Measurements from ENCODE around the gene CCDC170.

Gene CCDC170

GRCh38 chr6:151549790-151550189 lies 56.0 kb downstream of the CCDC170 start:
- DNase-seq: no peak

DNA sequence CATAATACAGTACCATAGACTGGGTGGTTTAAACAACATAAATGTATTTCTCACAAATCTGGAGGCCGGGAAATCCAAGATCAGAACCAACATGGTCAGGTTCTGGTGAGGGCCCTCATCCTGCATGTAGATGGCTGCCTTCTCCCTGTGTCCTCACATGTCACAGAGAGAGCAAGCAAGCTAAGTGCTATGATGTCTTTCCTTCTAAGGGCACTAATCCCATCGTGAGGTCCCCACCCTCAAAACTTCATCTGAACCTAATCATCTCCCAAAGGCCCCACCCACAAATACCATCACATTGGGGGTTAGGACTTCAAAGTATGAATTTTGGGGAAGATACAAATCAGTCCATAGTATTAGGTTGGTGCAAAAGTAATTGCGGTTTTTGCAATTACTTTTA lies 56.8 kb downstream of the CCDC170 start:
- no peak for DNase-seq

GRCh38 chr6:151551223-151551857 lies 57.5 kb downstream of the CCDC170 start:
- no peak for DNase-seq

DNA sequence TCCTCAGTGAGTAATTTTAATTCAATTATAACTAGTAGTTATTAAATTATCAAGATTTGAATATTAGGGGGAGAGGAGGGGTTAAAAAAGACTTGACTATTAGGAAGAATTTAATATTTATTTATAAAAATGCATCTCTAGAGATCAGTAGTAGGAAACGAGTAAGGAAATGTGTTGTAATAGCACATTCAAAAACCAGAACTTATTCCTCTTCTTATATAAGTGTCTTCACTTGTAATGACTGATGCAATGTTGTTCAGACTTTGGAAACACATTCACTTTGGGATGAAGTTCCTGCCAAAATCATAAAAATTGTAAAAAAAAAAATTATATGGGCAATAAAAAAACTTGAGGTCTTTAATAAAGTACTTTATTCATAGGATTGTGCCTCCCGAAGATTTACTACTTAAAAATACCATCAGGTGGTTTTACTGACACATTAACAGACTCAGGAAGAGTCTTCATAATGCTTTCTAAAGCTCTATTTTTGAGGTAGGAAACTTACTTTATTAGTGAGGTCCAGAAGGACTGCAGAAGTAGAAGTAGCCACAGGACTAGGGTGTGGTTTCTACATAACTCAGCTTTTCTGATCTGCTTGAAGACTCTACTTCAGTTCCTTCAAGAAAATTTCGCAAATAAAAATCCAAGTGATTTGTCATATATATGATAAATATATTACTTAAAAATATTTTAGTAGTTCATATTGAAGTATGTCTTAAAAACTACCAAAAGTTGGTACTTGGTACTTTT lies 59.8 kb downstream of the CCDC170 start:
- DNase-seq: no peak

GRCh38 chr6:151561238-151561637 lies 67.4 kb downstream of the CCDC170 start:
- DNase-seq: no peak

GRCh38 chr6:151564654-151565053 lies 70.8 kb downstream of the CCDC170 start:
- no peak for DNase-seq

DNA sequence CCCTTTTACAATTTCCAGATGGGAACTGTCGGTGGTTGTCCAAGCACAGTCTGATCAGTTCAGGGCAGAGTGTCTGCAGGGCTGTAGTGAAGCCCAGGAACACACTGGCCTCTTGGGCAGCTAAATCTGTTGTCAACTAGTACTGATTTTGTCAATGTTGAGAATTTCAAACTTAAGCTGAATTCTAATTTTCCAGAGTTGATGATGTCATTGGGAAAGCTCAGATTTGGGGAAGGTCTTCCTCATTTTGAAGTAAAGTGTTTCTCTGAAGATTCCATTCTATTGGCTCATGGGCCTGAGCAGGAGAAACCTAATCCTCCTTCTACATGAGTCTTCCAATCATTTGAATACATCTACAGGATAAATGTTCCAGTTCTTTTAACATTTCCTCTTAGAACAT lies 72.1 kb downstream of the CCDC170 start:
- DNase-seq: no peak

GRCh38 chr6:151566557-151566956 lies 72.7 kb downstream of the CCDC170 start:
- no peak for DNase-seq

DNA sequence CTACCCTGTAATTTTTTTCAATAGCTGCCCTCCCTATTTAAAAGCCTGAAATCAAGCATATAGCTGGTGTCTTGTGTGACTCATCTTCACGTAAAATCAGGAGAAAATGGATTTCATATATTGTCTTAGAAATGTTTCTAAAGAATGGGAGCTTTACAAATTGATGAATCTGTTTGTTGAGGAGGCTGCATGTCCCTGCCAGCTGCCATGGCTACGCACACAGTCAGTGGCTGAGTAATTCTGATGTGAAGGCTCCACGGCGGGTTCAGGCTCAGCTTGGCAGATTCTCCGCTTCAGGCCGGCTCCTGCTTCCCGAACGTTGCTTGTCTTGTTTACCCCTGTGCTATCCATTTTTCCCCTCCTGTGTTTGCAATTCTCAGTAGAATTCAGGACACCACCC lies 82.8 kb downstream of the CCDC170 start:
- no peak for DNase-seq

GRCh38 chr6:151577257-151577656 lies 83.4 kb downstream of the CCDC170 start:
- no peak for DNase-seq

DNA sequence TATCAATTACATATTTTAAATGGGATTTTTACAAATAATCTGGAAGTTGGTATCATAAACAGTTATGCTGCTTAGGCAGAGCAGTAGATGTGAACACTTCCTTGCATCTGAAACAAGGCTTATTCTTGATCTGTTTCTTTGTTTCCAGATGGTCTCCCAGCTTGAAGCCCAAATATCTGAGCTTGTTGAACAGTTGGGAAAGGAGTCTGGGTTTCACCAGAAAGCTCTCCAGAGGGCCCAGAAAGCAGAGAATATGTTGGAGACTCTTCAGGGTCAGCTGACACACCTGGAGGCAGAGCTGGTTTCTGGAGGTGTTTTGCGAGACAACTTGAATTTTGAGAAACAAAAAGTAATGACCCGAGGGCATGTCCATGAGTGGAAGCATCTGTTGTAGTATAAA lies 91.9 kb downstream of the CCDC170 start:
- DNase-seq: no peak

GRCh38 chr6:151589667-151590066 lies 95.8 kb downstream of the CCDC170 start:
- DNase-seq: no peak

DNA sequence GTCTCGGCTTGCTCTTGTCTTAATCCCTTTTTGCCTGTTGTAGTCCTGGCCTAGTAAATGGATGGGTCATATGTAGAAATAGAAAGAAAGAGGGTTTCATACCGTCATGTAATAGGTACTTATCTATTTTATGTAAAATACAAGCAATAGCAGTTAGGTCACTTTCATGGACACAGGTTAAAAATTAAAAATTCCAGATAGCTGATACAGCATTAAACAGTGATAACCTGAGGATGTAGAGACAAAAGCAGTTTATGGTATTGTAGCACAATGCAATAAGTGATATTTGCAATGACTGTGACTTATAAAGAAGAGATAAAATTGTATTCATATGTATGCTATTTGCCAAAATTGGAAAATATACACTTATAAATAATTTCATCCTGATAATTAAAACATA lies 96.9 kb downstream of the CCDC170 start:
- DNase-seq: no peak

DNA sequence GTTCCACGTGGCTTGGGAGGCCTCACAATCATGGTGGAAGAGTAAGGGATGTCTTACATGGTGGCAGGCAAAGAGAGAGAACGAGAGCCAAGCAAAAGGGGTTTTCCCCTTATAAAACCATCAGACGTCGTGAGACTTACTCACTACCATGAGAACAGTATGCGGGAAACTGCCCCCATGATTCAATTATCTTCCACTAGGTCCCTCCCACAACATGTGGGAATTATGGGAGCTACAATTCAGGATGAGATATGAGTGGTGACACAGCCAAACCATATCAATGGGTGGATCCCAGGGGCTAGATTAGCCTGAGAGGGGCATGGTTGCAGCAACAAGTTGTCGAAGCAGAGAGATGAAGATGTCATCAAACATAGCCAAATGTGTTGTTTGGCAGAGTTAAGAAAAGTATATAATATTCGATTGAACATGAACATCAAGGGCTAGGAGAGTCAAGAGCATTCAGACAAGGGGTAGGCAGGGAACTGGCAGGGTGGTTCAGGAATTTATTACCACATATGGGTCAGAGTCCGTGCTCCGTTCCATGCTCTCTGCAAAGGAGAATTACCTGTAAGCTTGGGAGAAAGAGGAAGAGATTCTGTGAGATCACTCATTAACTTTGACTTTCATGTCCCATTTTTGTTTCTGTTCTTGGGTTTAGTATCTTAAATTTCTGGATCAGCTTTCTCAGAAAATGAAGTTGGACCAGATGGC lies 98.8 kb downstream of the CCDC170 start:
- DNase-seq: no peak

DNA sequence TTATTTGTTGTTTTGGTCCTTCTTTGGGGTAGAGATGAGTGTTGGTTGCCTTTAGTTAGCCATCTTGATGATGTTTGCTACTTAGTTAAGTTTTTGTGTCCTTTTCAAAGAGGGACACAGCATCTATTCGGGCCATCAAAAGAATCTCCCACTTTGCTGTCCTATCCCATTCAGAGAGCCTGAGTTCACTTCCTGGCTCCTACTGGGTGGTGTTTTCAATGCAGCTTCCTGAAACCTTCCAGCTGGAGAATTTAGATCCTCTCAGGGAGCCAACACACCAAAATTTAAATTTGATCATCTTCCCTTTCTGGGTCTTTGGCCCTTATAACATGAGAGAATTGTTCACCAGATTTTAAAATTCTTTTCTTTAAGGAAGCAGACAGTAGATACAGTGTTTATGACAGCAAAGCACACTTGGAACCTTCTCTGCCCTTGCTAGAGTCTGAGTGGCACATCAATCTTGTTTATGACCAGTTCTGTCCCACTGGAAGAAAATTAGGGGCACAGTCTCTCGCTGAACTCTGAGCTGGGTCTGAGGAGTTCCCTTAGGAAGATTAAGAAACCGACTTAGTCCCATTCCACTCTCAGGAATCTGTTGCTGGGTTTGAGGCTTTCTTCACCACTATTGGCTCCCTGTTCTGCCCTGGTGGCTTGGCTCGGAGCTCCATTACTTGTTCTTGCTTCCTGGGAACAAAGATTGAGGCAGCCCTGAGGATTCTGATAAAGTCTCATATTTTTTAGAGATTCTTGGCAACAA lies 115.5 kb downstream of the CCDC170 start:
- DNase-seq: no peak

DNA sequence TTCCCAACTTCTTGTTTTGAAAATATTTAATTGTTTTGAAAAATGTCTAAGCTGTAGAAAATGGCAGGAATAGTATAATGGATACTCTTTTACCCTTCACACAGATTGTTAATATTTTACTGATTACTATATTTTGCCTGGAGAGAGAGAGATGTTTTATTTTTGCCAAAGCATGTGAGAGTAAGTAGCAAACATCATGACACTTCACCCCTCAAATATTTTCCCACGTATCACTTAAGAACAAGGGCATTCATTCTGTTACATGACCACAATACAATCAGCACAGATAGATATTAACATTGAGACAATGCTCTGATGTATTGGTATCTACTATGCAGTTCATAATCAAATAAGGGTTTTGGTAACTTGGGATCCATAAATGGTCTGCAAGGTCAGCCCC lies 116.5 kb downstream of the CCDC170 start:
- DNase-seq: no peak

DNA sequence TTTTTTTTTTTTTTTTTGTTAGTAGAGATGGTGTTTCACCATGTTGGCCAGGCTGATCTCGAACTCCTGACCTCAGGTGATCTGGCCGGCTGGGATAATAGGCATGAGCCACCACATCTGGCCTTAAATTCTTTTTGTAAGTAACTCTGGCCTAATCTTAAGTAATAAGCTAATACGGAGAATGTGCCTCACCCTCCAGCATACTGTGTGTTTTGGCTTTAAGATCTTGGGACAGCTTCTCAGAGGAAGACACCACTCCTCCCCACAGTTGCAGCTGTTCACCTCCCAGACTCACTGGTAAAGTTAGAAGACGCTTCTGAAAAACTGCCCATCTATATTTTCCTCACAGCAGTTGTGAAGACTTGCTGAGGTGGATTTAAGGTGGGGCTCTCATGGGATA lies 120.8 kb downstream of the CCDC170 start:
- no peak for DNase-seq

DNA sequence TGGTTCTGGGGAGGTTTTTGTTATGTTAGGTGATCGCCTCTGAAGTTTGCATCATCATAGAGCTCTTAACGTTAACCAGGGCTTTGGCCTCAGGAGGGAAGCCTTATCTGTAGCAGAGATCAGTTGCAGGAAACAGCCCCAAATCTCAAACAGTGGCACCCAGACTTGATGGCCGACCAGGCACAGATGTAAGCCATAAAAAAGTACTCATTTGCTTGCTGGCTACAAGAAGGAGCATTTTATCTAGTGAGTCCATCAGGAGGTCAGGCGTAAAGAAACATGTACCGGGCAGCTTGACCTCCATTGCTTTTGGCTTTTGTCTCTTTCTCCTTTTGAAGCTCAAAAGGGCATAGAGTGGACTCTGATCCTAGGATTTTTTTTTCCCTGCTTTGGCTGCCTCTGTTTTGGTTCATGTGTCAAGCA lies 122.3 kb downstream of the CCDC170 start:
- no peak for DNase-seq

DNA sequence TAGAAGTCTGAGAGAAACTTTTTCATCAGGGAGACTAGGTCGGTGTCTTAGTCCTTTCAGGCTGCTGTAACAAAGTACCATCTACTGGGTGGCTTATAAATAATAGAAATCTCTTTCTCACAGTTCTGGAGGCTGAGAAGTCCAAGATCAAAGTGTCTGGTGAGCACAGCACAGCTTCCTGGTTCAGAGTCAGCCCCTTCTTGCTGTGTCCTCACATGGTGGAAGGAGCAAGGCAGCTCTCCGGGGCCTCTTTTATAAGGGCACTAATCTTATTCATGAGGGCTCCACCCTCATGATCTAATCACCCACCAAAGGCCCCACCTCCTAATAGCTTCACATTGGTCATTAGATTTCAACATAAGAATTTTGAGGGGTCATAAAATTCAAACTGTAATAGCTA lies 122.8 kb downstream of the CCDC170 start:
- DNase-seq: no peak

GRCh38 chr6:151617539-151617938 lies 123.7 kb downstream of the CCDC170 start:
- DNase-seq: no peak

- no peak for DNase-seq
Measured at GRCh38 chr6:151618717-151619116, 124.9 kb downstream of the CCDC170 start.

- no peak for DNase-seq
Measured at GRCh38 chr6:151620179-151620578, 126.4 kb downstream of the CCDC170 start.

DNA sequence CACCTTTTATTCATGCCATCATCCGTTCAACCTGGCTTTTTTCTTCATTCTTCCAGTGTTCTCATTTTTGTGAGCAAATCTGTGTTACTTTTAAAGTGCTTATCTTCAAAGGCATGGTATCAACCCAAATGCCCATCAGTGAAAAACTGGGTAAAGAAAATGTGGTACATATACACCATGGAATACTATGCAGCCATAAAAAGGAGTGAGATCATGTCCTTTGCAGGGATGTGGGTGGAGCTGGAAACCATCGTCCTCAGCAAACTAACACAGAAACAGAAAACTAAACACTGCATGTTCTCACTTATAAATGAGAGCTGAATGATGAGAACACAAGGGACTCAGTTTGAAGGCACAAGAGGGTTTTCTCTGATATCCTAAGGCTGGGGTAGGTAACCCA lies 130.3 kb downstream of the CCDC170 start:
- DNase-seq: no peak
